ENCODE data around the gene ENPP6.

DNA sequence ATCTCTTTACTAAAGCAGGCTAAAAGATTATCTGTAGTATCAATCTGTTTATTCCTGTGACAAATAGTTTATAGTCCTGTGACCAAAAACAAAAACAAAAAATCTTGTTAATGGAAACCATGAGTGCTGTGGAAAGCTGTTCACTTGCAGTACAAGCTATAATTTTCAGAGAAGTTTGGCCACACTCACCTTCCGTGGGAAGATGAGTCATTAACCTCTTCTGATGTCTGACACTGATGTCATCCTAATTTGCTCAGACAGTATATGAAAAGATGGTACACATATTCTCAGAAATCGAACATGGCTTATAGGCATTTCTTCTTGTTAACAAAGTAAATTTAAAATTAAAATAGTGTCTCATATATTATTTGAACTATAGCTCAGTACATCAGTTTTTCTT, 19.9 kb upstream of the ENPP6 start:
- TF ChIP-seq CTCF (IDR thresholded peaks at IDR 0.05) (no peak), EP300 (IDR thresholded peaks at IDR 0.05) (no peak)
